DMS153 treated with DMSO at 0.1 percent for 48 hours (cell line): ENCODE data around the gene CHORDC1.
"Not testable (repeated sequence)": the region's sequence is repeated elsewhere in the genome, so short reads cannot be mapped to it uniquely, and the experiment has no call there.

Source experiments
- DNase-seq: peaks from one replicate; lab custom pipeline; 2025; ENCODE audit not compliant: unreplicated experiment; lab: John Stamatoyannopoulos, UW

The CHORDC1 gene

DNA sequence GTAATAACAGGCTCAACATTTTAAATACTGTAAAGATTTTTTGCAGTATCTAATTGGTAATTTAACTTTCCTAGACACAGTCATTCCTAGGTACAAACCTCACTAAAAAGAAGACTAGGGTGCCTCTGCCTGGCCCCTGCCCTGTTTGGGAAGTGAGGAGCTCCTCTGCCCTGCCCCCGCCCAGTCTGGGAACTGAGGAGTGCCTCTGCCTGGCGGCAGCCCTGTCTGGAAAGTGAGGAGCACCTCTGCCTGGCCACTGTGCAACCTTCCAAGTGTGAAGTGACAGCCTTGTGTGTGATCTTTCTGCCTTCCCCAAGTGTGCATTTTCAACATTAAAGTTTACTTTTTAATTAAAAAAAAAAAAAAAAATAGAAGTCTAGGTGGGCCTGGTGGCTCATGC lies 4.2 kb downstream of the CHORDC1 start:
- no peak for DNase-seq

DNA sequence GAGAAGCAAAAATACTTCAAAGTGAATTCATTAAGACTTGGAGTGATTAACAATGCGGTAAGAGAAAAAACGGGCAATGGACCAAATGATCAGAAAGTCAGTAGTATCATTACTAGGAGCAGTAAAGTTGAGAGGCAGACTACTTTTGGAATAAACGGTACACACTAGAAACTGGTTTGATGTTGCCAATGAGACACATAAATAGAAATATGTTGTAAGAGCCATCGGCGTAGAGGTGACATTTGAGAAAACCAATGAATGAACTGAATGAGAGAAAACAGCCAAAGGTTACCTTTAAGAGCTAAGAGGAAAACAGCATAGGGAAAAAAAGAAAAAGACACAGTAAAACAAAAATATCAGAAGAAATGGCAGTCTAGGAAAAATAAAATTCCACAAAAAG lies 6.2 kb downstream of the CHORDC1 start:
- DNase-seq, result no peak

DNA sequence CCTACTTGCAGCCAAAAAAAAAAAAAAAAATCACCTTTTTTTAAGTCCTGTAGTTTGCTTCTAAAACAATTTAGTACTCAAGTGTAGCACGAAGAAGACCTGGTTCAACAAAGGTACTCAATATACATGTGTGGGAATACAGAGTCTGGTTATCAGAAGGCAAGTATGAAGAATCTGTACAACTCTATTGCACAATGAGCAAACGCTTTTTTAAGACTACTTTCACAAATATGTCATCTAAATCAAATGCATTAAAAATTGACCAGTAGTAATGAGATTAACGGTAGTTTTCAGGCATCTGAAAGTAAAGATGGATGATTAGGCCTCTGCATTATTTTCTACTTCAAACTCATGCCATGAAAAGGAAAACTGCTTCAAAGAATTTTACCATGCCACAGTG lies 9.5 kb downstream of the CHORDC1 start:
- no peak for DNase-seq

DNA sequence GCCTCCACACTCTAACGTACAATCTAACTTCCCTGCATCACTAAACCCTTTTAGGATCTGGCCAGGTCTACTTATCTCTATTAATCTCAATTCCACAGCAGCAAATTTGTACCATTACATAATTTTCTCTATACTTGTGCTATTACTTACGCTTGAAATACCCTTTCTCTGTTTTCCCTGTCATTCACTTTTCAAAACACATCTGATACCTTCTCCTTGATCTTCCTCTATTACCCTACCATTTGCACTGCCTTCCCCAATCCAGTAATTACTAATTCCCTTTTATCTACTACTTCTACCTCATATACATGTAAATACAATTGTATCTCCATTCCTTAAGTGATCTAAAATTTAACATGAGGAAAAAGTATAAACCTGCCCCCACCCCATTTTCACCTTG lies 14.0 kb downstream of the CHORDC1 start:
- no peak for DNase-seq

DNA sequence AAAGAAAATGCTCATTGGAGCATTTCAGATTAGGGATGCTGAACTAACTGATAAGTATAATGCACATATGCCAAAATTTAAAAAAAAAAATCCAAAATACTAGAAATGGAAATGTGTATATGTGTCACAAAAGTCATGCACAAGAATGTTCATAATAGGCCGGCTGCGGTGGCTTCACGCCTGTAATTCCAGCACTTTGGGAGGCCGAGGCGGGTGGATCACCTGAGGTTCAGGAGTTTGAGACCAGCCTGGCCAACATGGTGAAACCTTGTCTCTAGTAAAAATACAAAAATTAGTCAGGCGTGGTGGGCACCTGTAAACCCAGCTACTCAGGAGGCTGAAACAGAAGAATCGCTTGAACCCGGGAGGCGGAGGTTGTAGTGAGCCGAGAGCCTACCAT lies 14.9 kb downstream of the CHORDC1 start:
- not testable (repeated sequence) for DNase-seq

DNA sequence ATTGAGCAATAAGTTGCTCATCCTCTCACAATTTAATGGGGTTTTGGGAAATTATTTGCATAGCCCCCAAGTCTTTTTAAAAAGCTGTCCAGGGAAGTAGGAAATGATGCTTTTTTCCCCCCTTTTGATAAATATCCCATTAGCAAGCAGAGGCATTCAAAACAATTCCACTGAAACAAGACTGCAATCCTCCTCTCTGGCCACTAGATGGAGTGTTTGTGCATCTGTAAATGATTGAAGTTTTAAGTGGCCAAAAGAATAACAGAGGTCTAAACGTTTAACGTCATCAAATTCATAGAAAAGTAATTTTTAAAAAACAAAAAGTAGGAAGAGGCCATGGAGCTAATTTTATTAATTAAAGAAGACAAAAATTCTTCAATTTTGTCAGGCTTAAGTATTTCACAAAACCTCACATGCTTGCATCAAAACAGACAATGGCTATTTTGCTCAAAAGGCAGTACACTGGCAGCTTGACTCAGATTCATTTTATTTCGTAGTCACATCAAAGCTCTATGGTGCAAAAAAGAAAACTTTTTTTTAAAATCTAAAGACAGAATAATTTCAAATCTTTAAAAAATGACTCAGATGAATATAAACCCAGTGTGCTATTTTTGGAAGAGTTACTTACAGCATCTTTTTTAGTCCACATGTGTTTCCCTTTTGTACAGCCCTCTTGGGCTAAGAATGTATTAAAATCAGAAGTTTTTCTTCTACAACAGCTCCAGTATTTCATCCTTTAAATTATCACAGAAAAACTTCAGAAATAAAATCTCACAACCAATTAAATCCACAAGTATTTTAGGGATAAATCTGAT lies 17.8 kb downstream of the CHORDC1 start:
- peak; percentile 53 for DNase-seq

DNA sequence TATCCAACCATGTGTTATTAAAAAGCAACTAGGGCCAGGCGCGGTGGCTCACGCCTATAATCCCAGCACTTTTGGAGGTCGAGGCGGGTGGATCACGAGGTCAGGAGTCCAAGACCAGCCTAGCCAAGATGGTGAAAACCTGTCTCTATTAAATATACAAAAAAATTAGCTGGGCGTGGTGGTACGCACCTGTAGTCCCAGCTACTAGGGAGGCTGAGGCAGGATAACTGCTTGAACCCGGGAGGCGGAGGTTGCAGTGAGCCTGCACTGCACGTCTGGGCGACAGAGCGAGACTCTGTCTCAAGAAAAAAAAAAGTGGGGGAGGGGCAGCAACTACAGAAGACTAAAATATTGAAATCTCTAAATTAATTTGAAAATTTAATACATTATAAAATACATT lies 18.4 kb downstream of the CHORDC1 start:
- no peak for DNase-seq

DNA sequence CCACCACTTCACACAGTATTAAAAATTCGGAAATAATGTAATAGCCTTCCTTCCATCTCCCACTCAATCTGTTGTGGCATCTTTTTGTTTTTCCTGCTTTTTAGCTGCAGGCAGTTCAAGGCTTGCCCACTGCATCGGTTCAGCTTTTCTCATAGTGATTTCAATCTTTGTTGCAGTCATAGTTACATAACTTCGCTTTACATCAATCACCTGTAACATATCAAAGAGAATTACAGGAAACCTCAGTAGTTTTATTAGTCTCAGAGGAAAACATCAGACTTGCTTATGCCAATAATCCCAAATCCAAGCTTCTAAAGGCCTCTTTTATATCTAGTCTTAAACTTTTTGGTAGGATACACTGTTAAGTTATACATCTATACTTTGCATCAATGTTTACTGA lies 20.5 kb downstream of the CHORDC1 start:
- DNase-seq, result no peak

DNA sequence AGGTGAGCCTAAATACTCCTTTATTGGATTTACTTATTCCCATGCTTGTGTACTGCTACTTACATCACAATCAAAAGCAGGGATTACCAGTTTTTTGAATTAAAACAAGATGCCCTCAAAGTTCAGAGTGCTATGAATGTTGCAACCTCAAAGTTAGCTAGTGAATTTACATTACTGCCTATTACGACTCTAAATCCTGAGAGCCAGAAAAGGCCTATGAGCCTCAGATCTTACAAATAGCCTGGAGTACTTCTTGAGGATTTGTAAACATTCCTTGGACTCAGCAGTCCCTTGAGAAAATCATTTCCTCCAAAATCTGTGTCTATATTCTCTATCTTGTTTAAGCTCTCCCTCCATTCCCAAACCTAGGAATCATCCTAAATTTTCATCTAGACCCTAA lies 25.5 kb downstream of the CHORDC1 start:
- DNase-seq, result no peak

DNA sequence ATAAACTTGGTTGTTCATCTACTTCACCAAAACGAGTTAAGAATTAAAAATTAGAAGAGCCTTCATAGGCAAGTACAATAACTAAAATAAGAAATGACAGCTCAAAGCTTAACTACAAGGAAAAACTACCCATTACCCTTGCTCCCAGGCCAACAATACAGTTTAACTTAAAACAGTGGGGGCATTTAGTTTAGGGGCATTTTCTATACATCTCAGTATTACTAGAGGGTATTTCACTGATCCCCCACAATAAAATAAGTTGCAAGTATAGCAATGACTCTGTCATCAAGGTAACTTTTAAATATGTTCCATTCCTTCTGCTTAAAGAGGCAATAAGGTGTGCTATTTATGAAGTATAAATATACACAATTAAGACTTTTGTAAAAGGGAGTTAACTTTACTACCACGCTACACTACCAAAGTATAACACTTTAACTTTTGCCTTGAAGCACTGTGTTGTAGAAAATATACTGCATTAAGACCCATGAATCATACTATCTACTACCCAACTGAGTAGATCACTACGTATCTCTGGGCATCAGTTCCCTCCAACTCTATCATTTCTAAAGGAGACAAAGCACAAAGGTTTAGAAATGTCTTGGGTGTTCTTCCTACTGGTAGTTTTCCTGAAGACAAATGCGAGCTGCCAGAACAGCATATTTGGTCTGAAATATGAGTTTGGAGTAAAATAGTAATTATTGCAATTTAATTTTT lies 29.8 kb downstream of the CHORDC1 start:
- DNase-seq, result no peak

DNA sequence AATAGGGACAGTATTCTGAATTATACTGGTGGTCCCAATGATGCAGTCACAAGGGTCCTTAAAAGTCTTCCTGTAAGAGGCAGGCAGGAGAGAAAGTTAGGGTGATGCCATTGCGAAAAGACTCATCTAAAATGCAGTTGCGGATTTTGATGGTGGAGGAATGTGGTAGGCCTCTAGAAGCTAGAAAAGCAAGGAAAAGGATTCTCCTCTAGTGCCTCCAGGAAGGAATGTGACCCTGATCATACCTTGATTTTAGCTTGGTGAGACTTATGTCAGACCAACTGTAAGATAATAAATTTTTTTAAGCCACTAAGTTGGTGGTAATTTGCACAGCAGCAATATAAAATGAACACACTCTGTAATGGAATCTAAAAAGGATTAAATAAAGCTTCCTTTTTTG lies 33.8 kb downstream of the CHORDC1 start:
- no peak for DNase-seq

DNA sequence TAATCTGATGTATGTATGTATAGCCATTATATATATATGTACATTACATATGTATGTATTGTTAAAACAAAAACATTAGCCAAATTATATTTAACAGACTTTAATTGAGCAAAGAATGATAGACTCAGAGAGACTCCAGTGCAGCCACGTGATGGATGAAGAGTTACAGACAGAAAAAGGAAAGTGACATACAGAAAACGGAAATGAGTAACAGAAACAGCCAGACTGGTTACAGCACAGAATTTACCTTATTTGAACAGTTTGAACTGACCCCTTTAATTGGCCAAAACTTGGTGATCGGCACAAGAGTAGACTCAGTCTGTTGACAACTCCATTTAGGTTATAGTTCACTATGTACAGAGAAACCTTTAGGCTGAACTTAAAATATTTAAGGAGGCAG lies 35.0 kb downstream of the CHORDC1 start:
- DNase-seq, result no peak

DNA sequence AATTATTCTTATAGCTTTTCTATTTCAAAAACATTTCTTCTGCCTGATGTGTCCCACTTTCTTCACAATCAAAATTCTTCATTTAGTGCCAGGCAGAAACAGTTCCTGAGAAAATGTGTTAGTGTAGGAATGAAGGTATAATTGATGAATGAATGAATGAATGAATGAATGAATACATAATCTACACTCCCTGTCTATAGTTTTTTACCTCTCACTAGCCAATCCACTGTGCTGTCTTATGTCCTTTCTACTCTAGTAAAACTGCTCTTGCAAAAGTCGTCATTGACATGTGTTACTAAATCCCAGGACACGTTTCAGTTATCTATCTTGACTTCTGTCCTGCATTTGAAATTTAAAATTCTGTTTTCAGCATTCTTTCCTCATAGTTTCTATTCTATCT lies 42.9 kb downstream of the CHORDC1 start:
- no peak for DNase-seq

DNA sequence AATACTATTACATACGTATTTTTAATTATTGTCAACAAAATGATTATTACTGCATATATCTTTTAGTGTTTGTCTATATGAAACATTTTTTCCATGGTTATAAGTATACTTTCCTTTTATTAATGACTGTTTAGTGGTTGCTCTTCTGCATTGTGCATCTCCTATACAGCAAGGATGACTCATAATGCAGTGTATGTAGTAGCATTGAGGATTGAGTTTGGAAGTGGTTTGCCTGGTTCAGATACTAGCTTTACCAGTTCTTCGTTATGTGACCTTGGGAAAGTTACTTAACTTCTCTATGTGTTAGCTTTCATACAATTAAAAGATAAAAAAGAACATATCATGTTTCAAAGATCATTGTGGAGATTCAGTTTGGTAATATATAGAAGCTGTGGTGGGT lies 44.1 kb downstream of the CHORDC1 start:
- no peak for DNase-seq

DNA sequence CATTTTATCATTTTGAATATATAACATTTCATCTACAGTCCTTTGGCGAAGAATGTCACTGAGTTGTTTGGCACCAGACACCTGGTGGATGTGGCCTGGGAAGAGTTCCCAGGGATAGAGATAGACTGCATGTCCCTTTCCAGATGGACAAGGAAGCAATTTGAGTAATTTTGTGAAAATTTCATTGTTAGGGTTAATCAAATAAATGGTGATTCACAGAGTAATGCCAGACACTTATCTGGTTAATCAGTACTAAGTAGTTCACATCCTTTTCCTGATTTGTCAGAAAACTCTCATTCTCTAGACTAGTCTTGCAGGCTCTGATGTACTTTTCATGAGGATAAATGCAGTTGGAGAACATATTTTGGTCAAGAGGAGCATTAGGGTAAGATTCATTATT lies 46.8 kb downstream of the CHORDC1 start:
- DNase-seq, result no peak

DNA sequence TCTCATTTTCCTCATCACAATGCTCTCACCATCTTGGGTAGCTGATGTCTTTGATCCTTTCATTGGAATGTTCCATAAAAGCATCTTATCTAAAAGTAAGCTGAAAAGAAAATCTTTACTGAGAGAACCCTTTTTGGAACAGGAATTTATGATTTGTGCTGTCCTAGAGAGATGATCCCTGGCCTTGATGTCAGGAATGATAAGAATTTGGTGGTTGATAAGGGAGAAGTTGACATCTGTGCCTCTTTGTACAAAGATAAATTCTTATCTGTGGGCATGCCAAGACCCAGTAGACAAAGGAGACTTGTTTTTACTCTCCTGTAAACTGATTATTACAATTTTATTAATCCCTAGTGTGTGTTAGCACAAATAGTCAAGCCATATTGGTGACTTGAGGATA lies 51.5 kb downstream of the CHORDC1 start:
- DNase-seq, result no peak

DNA sequence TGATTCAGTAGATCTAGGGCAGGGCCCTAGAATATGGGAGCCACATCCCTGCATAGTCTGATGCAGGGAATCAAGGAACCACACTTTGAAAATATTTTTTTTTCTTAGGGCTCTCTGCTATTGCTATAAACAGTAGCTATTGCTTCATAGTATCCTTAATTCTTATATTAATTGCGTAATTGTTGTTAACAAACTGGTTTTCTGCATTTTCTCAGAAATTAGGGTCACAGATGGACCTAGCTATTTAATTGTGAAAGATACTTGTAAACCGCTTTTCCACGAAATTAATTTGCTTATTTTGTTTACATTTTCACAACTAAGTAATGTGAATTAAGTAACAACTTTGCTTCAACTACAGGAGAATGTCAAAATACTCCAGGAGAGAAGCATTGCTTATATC lies 54.3 kb downstream of the CHORDC1 start:
- DNase-seq, result no peak

DNA sequence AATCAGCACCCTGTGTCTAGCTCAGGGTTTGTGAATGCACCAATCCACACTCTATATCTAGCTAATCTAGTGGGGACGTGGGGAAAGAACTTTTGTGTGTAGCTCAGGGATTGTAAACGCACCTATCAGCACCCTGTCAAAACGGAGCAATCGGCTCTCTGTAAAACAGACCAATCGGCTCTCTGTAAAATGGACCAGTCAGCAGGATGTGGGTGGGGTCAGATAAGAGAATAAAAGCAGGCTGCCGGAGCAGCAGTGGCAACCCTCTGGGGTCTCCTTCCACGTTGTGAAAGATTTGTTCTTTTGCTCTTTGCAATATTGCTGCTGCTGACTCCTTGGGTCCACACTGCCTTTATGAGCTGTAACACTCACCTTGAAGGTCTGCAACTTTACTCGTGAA lies 55.1 kb downstream of the CHORDC1 start:
- DNase-seq, result not testable (repeated sequence)

DNA sequence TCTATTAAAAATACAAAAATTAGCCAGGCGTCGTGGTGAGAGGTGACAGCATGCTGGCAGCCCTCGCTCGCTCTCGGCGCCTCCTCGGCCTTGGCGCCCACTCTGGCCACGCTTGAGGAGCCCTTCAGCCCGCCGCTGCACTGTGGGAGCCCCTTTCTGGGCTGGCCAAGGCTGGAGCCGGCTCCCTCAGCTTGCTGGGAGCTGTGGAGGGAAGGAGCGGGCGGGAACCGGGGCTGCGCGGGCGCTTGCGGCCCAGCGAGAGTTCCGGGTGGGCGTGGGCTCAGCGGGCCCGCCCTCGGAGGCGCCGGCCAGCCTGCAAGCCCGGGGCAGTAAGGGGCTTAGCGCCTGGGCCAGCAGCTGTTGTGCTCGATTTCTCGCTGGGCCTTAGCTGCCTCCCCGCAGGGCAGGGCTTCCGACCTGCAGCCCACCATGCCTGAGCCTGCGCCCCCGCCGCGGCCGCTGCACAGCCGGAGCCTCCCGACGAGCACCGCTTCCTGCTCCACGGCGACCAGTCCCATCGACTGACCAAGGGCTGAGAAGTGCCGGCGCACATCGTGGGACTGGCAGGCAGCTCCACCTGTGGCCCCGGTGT lies 55.8 kb downstream of the CHORDC1 start:
- DNase-seq, result not testable (repeated sequence)
